Ammon's horn (tissue), 1 donor: ENCODE results near the gene SNAP47.
"Not testable (repeated sequence)": the region's sequence is repeated elsewhere in the genome, so short reads cannot be mapped to it uniquely, and the experiment has no call there.

Experiments used
- DNase-seq: peaks from one replicate; pipeline ENCODE4 v3.0.0-alpha.2; 2016; ENCODE audit warnings: low spot score

SNAP47 gene

DNA sequence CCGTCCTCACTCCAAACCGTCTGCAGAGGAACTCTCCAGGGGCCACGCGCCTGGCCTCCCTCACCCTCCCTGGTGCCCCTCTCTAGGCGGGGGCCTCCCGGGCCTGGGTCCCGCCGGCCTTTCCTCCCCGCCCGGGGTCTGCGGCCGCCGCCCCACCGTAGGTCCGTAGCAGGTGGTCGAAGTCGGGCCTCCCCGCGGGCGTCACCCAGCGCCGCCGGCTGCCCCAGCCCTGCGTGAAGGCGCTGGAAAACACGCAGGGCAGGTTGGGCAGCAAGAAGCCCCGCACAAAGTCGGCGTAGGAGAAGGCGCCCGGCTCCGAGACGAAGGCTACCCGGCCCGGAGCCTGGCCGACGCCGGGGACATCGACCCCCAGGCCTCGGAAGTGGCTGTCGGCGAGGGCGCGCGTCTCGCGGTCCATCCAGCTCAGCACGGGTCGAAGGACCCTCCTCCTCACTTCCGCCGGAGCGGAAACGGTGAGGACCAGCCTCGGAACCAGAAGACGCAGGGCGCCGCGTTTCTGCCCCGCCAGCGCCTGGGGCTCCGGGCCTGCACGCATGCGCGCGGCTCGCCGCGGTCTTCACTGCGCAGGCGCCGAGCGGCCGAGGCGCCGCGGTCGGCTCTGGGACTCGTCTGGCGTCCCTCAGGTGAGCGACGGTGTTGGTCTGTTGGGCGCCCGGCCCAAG, at the start of gene SNAP47, which contains the start of gene JMJD4:
TSS of gene SNAP47 (plus strand) at position 580 of the 683 bp plus-strand sequence. CDS start 12,302 bp downstream, outside the sequence.
TSS of gene JMJD4 (minus strand) at position 447 of the 683 bp plus-strand sequence. CDS start at position 418, 29 bp downstream.
- DNase-seq: peak; percentile 90

DNA sequence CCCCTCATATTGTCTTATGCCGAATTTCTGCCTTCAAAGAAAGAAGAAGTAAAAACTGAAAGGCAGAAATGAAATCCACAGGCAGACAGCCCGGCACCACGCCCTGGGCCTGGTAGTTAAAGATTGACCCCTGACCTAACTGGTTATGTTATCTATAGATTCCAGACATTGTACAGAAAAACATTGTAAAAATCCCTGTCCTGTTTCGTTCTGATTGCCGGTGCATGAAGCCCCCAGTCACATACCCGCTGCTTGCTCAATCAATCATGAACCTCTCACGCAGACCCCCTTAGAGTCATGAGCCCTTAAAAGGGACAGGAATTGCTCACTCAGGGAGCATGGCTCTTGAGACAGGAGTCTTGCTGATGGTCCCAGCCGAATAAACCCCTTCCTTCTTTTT, 49.4 kb upstream of the SNAP47 start:
- DNase-seq: no peak

- no peak for DNase-seq
These were observed 37.8 kb upstream of the SNAP47 start for GRCh38 chr1:227697321-227697864.

- DNase-seq: not testable (repeated sequence)
These were observed 33.6 kb upstream of the SNAP47 start for GRCh38 chr1:227701631-227702030.

DNA sequence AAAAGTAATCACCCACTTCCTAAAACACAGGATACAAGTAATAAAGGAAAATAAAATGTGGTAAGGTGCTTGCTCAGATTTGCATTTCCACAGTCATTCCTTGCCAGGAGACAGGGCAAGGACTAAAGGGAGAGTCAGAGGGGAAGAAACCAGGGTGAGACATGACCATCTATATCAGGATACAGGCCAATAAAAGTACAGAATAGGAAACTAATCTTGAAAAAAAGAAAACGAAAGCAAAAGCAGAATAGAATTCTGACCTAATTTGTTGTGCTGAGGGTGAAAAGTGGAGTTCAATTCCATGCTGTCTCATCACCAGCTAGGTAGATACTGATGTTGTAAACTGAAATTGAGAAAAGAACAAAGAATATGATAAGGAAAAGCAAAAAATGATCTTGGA, 27.4 kb upstream of the SNAP47 start:
- no peak for DNase-seq

- DNase-seq: no peak
These were observed 25.8 kb upstream of the SNAP47 start for GRCh38 chr1:227709451-227709850.

DNA sequence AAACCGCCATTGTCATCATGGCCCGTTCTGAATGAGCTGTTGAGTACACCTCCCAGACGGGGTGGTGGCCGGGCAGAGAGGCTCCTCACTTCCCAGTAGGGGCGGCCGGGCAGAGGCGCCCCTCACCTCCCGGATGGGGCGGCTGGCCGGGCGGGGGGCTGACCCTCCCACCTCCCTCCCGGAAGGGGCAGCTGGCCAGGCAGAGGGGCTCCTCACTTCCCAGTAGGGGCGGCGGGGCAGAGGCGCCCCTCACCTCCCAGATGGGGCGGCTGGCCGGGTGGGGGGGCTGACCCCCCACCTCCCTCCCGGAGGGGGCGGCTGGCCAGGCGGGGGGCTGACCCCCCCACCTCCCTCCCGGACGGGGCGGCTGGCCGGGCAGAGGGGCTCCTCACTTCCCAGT, 24.8 kb upstream of the SNAP47 start:
- DNase-seq: not testable (repeated sequence)

GRCh38 chr1:227712648-227713047, 22.6 kb upstream of the SNAP47 start:
- no peak for DNase-seq

GRCh38 chr1:227718932-227719331, 16.3 kb upstream of the SNAP47 start:
- DNase-seq: no peak

DNA sequence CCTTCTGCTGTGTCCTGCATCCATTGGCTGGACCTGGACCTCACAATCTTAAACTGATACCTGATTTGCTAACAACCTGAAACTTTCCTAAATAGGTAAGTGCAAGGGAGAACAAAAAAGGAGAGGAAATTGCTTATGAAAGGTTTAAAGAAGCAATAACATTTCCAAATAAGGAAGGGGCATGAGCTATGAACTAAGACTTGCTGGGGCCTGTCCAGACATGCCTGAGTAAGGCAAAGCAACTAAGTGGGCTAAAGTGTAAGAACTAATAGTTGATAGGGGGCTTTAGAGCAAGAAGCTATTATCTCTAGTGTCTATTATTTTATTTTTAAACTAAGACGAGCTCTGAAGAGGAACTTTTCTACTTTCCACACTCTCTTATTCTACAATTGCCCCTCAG, 11.8 kb upstream of the SNAP47 start:
- no peak for DNase-seq

DNA sequence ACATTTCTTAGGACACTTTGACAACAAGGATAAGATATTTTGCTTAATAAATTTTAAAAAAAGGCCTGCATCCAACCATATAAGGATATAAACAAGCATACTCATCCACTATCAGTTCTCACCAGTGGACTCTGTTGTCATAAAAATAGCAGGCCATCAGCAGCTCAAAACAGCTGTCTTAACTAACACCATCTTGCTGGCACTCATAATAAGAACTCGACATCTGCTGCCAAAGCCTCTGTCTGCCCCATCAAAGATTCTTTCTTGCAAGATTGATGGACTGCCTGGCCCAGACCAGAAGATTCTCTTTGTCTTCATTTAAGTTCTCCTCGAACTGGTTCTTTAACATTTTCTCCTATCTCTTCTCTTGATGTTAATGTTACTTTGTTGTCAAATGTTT, 10.2 kb upstream of the SNAP47 start:
- no peak for DNase-seq

GRCh38 chr1:227726318-227726717, 8.9 kb upstream of the SNAP47 start:
- DNase-seq: no peak

GRCh38 chr1:227726924-227727599, 8.2 kb upstream of the SNAP47 start:
- no peak for DNase-seq

DNA sequence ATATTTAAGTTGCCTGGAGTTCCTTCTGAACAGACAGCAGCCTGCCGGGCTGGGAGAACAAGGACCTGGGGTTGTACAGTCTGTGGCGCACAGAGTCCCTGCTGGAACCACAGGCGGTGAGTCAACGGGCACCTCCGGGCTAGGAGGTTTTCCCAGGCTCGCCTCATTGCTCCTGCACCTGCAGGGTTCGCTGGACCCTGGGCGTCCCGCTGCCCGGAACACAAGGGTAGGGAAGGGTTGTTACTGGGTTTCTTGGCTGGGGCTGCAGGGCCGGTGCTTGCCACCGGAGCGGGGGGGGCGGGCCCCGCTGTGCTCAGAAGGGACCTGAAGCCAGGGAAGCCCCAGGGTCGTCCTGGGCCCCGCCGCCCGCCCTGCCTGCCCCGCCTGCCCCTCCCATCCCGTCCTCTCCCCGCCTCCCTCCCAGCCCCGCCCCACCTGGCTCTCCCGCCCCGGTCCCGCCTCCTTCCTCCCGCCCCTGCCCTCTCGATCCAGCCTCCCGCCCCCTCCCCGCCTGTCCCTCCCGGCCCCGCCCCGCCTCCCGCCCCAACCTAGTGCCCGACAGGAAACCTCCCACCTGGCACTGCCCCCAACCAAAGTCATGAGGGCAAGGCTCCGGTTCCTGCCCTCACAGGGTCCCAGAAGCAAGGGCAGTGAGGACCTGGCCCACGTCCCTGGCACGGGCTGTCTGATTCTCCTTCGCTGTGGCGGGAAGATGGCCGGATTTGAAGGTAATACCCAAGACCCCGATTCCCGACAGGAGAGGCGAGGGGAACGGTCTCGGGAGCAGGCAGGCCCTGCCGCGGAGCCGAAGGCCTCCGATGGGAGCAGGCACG, 7.0 kb upstream of the SNAP47 start:
- DNase-seq: peak; percentile 59

- no peak for DNase-seq
These were observed 6.4 kb upstream of the SNAP47 start for GRCh38 chr1:227728892-227729143.

DNA sequence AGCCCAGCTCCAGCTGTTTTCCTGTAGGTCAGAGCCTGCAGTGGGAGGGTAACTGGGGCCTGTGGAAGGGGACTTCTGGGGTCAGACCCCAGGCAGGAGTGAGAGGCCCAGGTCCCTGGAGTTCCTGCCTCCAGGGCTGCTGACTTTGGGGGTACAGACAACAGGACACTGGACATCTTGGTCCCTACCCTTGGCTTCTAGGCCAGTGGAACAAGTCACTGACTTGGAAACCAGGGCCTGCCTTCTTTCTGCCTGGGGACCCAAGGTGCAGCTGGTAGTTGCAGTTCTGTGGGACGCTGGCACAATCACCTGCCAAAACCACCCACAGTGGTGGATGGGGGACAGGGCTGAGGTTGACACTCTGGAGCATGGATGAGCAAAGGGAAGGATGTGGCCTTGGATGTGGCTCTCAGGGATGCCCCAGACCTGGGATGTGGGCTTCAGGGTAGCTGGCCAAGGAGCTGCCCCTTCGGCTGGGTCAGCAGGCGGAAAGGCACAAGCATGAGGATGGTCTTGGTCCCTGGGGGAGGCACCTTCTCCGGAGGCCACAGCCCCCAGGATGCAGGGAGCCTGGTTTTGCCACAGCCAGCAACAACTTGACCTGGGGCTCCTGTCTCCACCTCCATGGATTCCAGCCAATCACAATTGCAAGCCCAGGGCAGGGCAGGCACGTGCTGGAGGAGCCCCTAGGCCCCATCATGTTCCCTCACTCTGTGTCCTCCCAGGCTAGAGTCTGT, 5.9 kb upstream of the SNAP47 start:
- no peak for DNase-seq

- DNase-seq: peak; percentile 70
These were observed 5.2 kb upstream of the SNAP47 start for GRCh38 chr1:227729881-227730629.

GRCh38 chr1:227730630-227731151, 4.5 kb upstream of the SNAP47 start:
- DNase-seq: no peak

DNA sequence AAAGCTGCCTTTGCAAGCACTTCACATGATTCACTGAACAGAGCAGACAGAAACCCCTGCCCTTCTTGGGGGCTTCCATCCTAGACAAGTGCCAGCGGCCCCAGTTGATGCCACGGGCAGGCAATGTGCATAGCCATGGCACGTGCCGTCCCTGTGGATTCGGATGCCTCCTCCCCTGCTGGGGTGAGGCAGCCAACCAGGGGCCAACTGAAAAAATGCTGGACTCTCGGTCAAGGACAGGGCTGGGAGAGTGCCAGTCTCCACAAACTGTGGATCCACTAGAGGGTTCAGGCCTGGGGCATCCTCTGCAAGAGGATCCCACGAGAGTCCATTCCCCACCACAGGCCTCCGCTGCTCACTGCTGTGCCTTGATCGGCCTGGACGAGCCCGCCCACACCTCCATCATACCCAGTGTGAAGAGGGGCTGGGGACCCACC, 4.0 kb upstream of the SNAP47 start:
- DNase-seq: no peak

- DNase-seq: no peak
These were observed 3.3 kb upstream of the SNAP47 start for GRCh38 chr1:227731696-227732585.
